Measurements from ENCODE around the gene JCHAIN. TPM values are rescaled to one million over a fixed set of nuclear protein-coding genes. Genes with fewer than 3 reads are reported as not detected.

Gene JCHAIN
- not detected in 2 replicates for total RNA-seq (2011; cell fraction: chromatin; rRNA removed; ENCODE audit: low replicate concordance)
- not detected in 2 replicates for total RNA-seq (2011; cell fraction: nucleolus; rRNA removed)
- not detected in 2 replicates for total RNA-seq (2011; cell fraction: nucleoplasm; rRNA removed)
- not detected in 2 replicates for total RNA-seq (2014; rRNA removed)
- not detected in 2 replicates for total RNA-seq (2014; rRNA removed; fragmentation: Illumina TruSeq; extraction: Trizol)
- total RNA-seq (2015; rRNA removed; fragmentation: Illumina TruSeq; extraction: Trizol) = not detected in 2 replicates
- 0.27 and 0.33 TPM in 2 replicates for total RNA-seq (2021)
- polyA plus RNA-seq (2011; rRNA removed) = 0.08 TPM in 1 of 2 replicates, not detected in the other
- not detected in 2 replicates for polyA plus RNA-seq (2011; cell fraction: cytosol; rRNA removed)
- polyA plus RNA-seq (2011; cell fraction: nucleus; rRNA removed) = not detected in 2 replicates
- polyA plus RNA-seq (2012) = 0.08 and 0.40 TPM in 2 replicates
- 0.32 TPM in 1 of 2 replicates, not detected in the other for polyA plus RNA-seq (2014; fragmentation: Illumina TruSeq; extraction: Trizol)
- under 1 TPM; 0.04 to 0.20 TPM for polyA plus RNA-seq (2014; fragmentation: Nextera tagmentation; extraction: Ambion mirVana)
- polyA plus RNA-seq (2014; rRNA removed) = 0.68 TPM in 1 of 2 replicates, not detected in the other
- polyA minus RNA-seq (2011; rRNA and poly(A)+ RNA removed) = not detected in 2 replicates
- polyA minus RNA-seq (2011; cell fraction: cytosol; rRNA and poly(A)+ RNA removed) = not detected in 2 replicates
- polyA minus RNA-seq (2011; cell fraction: nucleus; rRNA and poly(A)+ RNA removed) = not detected in 2 replicates
- Bru-seq, nascent RNA = not detected
- BruChase-seq, experiment 1, labeled RNA remaining after a 2-hour chase = not detected
- not detected for BruChase-seq, experiment 2, labeled RNA remaining after a 6-hour chase
- long read RNA-seq, experiment 1 = 0 reads
- long read RNA-seq, experiment 2 = 0 reads
- long read RNA-seq, experiment 3 = 0 reads

DNA sequence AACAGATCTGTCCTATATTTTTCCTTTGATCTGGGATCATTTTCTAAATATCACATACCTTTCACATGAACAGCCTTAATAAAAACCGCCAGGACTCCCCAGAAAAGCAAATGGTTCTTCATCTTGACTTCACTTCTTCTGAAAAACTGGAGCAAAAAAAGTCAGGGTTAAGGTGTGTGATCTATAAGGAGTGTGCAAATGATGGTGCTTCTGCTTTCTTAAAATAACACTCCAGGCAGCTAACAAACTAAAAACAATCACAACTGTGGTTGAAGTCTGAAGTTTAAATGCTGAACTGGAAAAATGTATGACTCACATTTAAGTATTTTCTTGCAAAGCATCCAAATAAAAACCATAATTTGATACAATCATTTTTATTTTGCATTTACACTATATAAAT lies at the start of gene JCHAIN:
TSS of gene JCHAIN (minus strand) at position 140 of the 400 bp plus-strand sequence. CDS start at position 122, 18 bp downstream.
- intact Hi-C loops (cut with micrococcal nuclease) (no loop called here), in situ Hi-C loops (cut with MboI) (no loop called here)
- Histone ChIP-seq H3K36me3 (ENCODE audit: control insufficient read depth, insufficient read depth, low read length) (no peaks in the 10 kb centered on the region), H3K4me3 (no peak within 1 kb of the TSS), H3K9ac (ENCODE audit: insufficient read depth in 1 of 2, low read depth in 2 of 2, low read length in 2 of 2) (no peak within 1 kb of the TSS), H3K79me2 (ENCODE audit: control insufficient read depth, insufficient read depth, low read length) (no peaks in the 10 kb centered on the region), H4K20me1 (replicated peaks; ENCODE audit: control insufficient read depth, insufficient read depth, low read length) (no peaks in the 10 kb centered on the region), H3K27ac (ENCODE audit: extremely low read depth, low read depth, low read length) (no peak within 1 kb of the TSS), H3K9me1 (ENCODE audit: control insufficient read depth, insufficient read depth, low read length) (no peaks in the 10 kb centered on the region), H3K4me1 (replicated peaks in 1 of 2; ENCODE audit: control insufficient read depth in 2 of 2, insufficient read depth in 2 of 2, low read length in 2 of 2) (no peaks in the 10 kb centered on the region), H3K27me3 (ENCODE audit: control insufficient read depth in 2 of 2, insufficient read depth in 2 of 2, low read length in 2 of 2) (no peaks in the 10 kb centered on the region), H3K9me3 (replicated peaks; ENCODE audit: control insufficient read depth, insufficient read depth, low read depth, low read length) (no peaks in the 10 kb centered on the region), H3K4me2 (ENCODE audit: insufficient read depth, low read length) (no peak within 1 kb of the TSS), H2AFZ (ENCODE audit: low read depth, low read length) (no peak within 1 kb of the TSS)
- WGBS (ENCODE audit: insufficient coverage, low coverage, missing lambda C conversion rate) = 0% methylated on average over 1 of the region's 1 CpG
- DNase-seq (ENCODE audit: extremely low read depth in 1 of 4, low spot score in 3 of 4) (no peak), FAIRE-seq (no peak), ATAC-seq (no peak)
- POLR2A ChIA-PET = interaction anchor here (1.1 kb wide), 1 partner anchor 22 kb away, joined by 3 read pairs; the partner anchor contains the start of gene UTP3
- CTCF ChIA-PET (ENCODE audit: low intra/inter-chr PET ratio) = no interaction called here
- BruUV-seq (replicated peaks) = no TSS peak
- TF ChIP-seq KAT2B (IDR thresholded peaks at IDR 0.05; ENCODE audit: low read depth, low read length) = no peak
- no peak for TF ChIP-seq RNF2 (IDR thresholded peaks at IDR 0.05)
- TF ChIP-seq ZNF436 (CRISPR knock-in tag; IDR thresholded peaks at IDR 0.05) = no peak
- no peak for TF ChIP-seq DDX20 (tag; IDR thresholded peaks at IDR 0.05; ENCODE audit: low read depth)
- TF ChIP-seq PTBP1 (IDR thresholded peaks at IDR 0.05; ENCODE audit: low read depth, low read length) = no peak
- TF ChIP-seq RBM34 (IDR thresholded peaks at IDR 0.05; ENCODE audit: borderline replicate concordance, insufficient read depth, low read length) = no peak
- no peak for TF ChIP-seq TEAD1 (CRISPR knock-in tag; IDR thresholded peaks at IDR 0.05)
- no peak for TF ChIP-seq RAD21 (CRISPR knock-in tag; conservative IDR thresholded peaks at IDR 0.05 in 1 of 2, IDR thresholded peaks at IDR 0.05 in 1 of 2)
- TF ChIP-seq C11orf30 (IDR thresholded peaks at IDR 0.05; ENCODE audit: low read depth) = no peak
- no peak for TF ChIP-seq MCM2 (IDR thresholded peaks at IDR 0.05; ENCODE audit: low read depth)
- no peak for TF ChIP-seq RBM39 (optimal IDR thresholded peaks at IDR 0.05; ENCODE audit: low read depth, low read length)
- no peak for TF ChIP-seq PCBP2 (IDR thresholded peaks at IDR 0.05; ENCODE audit: low read depth, low read length, poor library complexity, severe bottlenecking)
- TF ChIP-seq, protein P1, sequence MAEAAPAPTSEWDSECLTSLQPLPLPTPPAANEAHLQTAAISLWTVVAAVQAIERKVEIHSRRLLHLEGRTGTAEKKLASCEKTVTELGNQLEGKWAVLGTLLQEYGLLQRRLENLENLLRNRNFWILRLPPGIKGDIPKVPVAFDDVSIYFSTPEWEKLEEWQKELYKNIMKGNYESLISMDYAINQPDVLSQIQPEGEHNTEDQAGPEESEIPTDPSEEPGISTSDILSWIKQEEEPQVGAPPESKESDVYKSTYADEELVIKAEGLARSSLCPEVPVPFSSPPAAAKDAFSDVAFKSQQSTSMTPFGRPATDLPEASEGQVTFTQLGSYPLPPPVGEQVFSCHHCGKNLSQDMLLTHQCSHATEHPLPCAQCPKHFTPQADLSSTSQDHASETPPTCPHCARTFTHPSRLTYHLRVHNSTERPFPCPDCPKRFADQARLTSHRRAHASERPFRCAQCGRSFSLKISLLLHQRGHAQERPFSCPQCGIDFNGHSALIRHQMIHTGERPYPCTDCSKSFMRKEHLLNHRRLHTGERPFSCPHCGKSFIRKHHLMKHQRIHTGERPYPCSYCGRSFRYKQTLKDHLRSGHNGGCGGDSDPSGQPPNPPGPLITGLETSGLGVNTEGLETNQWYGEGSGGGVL (CRISPR knock-in tag; IDR thresholded peaks at IDR 0.05) = no peak
